KMS-11 (cell line): ENCODE results near the gene ARHGAP27.

ENCODE experiments used
- H2AFZ ChIP-seq: fragments of 200-600 bp; sonication (generic); 2 replicates; pipeline ENCODE4 v1.6.1; 2016; ENCODE audit warnings: antibody characterized with exemption, mixed run types, low read depth
- H3K27ac ChIP-seq: fragments of 200-600 bp; sonication (generic); 2 replicates; pipeline ENCODE4 v1.6.1; 2016; ENCODE audit warnings: mild to moderate bottlenecking, mixed run types
- H3K27me3 ChIP-seq: fragments of 200-600 bp; sonication (generic); 2 replicates; pipeline ENCODE4 v1.6.1; 2017; ENCODE audit warnings: mild to moderate bottlenecking, low read depth, mixed run types, moderate library complexity; ENCODE audit not compliant: insufficient read depth
- H3K36me3 ChIP-seq: fragments of 200-600 bp; sonication (generic); 2 replicates; pipeline ENCODE4 v1.6.1; 2017; ENCODE audit warnings: mild to moderate bottlenecking, mixed run types; ENCODE audit not compliant: insufficient read depth
- H3K4me1 ChIP-seq: fragments of 200-600 bp; sonication (generic); 2 replicates; pipeline ENCODE4 v1.6.1; 2016; ENCODE audit warnings: mild to moderate bottlenecking, low read depth, mixed run types; ENCODE audit not compliant: poor library complexity, severe bottlenecking
- H3K4me2 ChIP-seq: fragments of 200-600 bp; sonication (generic); 2 replicates; pipeline ENCODE4 v1.7.0; 2016; ENCODE audit warnings: mild to moderate bottlenecking, mixed run types
- H3K4me3 ChIP-seq: fragments of 200-600 bp; sonication (generic); IDR thresholded peaks from 2 replicates; pipeline ENCODE4 v1.6.1; 2017; ENCODE audit warnings: low read depth, low read length, mixed read lengths; ENCODE audit not compliant: insufficient read depth
- H3K79me2 ChIP-seq: fragments of 200-600 bp; sonication (generic); 2 replicates; pipeline ENCODE4 v1.6.1; 2016; ENCODE audit warnings: low read depth, mixed run types; ENCODE audit not compliant: insufficient read depth
- H3K9ac ChIP-seq: fragments of 200-600 bp; sonication (generic); 2 replicates; pipeline ENCODE4 v1.6.1; 2016; ENCODE audit warnings: mild to moderate bottlenecking, mixed run types
- H4K20me1 ChIP-seq: fragments of 200-600 bp; sonication (generic); 2 replicates; pipeline ENCODE4 v1.6.1; 2016; ENCODE audit warnings: mild to moderate bottlenecking, mixed run types; ENCODE audit not compliant: insufficient read depth
- CTCF ChIP-seq: fragments of 200-600 bp; sonication (generic); conservative IDR thresholded peaks from 2 replicates; pipeline ENCODE4 v1.6.1; 2017; ENCODE audit warnings: low read depth, mild to moderate bottlenecking, antibody characterized with exemption, low read length, moderate library complexity, mixed read lengths

Gene ARHGAP27

GRCh38 chr17:45369421-45369820, 63.2 kb downstream of the ARHGAP27 start:
- no peaks in the 10 kb centered on the region for H3K27me3 ChIP-seq
- no peak overlapping the region for H3K9ac ChIP-seq
- no peak for TF ChIP-seq CTCF
- H2AFZ ChIP-seq = no peak overlapping the region
- H3K27ac ChIP-seq = no peak overlapping the region
- H3K4me3 ChIP-seq = no peak overlapping the region
- H3K4me1 ChIP-seq = peaks cover 31% of the 10 kb centered on the region
- H4K20me1 ChIP-seq = no peaks in the 10 kb centered on the region
- no peaks in the 10 kb centered on the region for H3K36me3 ChIP-seq
- H3K79me2 ChIP-seq = no peaks in the 10 kb centered on the region
- no peak overlapping the region for H3K4me2 ChIP-seq

GRCh38 chr17:45368651-45369050, 64.0 kb downstream of the ARHGAP27 start:
- no peak overlapping the region for H3K9ac ChIP-seq
- H3K27ac ChIP-seq = no peak overlapping the region
- H3K36me3 ChIP-seq = no peaks in the 10 kb centered on the region
- no peak overlapping the region for H2AFZ ChIP-seq
- no peaks in the 10 kb centered on the region for H4K20me1 ChIP-seq
- TF ChIP-seq CTCF = no peak
- no peaks in the 10 kb centered on the region for H3K27me3 ChIP-seq
- no peak overlapping the region for H3K4me3 ChIP-seq
- peaks cover 26% of the 10 kb centered on the region for H3K4me1 ChIP-seq
- no peak overlapping the region for H3K4me2 ChIP-seq
- no peaks in the 10 kb centered on the region for H3K79me2 ChIP-seq

DNA sequence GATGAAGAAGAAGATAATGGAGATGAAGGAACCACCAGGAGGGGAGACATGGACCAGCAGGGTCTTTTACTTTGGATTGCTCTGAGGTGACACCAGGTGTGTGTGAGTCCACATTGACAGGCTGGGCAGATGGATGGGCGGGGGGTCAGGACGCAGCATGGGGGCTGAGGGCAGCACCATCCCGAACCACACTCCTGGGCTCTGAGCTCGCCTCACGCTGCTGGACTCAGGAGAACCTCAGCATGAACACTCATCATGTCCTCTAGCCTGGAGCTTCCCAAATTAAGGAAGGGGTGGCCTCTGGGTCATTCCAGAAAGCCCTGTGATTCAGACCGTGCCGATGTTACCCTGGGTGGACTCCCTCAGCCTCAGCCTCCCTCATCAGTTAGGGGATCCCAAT, 65.5 kb downstream of the ARHGAP27 start:
- TF ChIP-seq CTCF = no peak
- H3K36me3 ChIP-seq = no peaks in the 10 kb centered on the region
- H3K4me3 ChIP-seq = no peak overlapping the region
- H3K4me1 ChIP-seq = peaks cover 11% of the 10 kb centered on the region
- H3K27me3 ChIP-seq = peaks cover 3% of the 10 kb centered on the region; the same call in 1 of the 2 replicates
- H2AFZ ChIP-seq = no peak overlapping the region
- no peak overlapping the region for H3K27ac ChIP-seq
- H3K4me2 ChIP-seq = no peak overlapping the region
- no peaks in the 10 kb centered on the region for H4K20me1 ChIP-seq
- no peaks in the 10 kb centered on the region for H3K79me2 ChIP-seq
- H3K9ac ChIP-seq = no peak overlapping the region

DNA sequence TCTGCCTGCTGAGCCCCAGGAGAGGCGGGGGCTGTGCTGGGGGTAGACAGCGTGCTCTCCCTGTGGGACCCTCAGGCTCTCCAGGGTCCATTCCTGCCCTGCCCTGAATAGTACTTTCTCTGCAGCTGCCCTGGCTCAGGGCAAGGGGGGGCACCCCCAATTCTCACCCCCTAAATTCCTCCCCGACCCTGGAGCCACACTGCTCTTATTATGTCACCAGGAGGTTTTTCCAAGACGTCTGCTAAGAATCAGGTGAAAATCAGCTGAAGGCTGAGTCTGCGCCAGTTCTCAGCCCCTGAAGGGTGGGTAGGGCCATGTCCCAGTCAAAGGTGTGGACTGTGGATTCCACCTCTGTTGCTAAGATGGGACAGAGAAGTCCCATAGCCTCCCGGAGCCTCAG, 66.0 kb downstream of the ARHGAP27 start:
- H3K79me2 ChIP-seq = no peaks in the 10 kb centered on the region
- H3K9ac ChIP-seq = no peak overlapping the region
- H3K4me3 ChIP-seq = no peak overlapping the region
- no peak overlapping the region for H3K4me2 ChIP-seq
- peaks cover 6% of the 10 kb centered on the region for H3K4me1 ChIP-seq
- no peaks in the 10 kb centered on the region for H4K20me1 ChIP-seq
- peaks cover 3% of the 10 kb centered on the region; the same call in 1 of the 2 replicates for H3K27me3 ChIP-seq
- H3K36me3 ChIP-seq = no peaks in the 10 kb centered on the region
- no peak overlapping the region for H3K27ac ChIP-seq
- H2AFZ ChIP-seq = no peak overlapping the region
- TF ChIP-seq CTCF = no peak
